ENCODE results near the gene RAI14. TPM values are rescaled to one million over a fixed set of nuclear protein-coding genes. Genes with fewer than 3 reads are reported as not detected.

Gene RAI14
- total and polyA plus RNA-seq, 2 donors from 2014 or later = 13.2 to 60.3 TPM

DNA sequence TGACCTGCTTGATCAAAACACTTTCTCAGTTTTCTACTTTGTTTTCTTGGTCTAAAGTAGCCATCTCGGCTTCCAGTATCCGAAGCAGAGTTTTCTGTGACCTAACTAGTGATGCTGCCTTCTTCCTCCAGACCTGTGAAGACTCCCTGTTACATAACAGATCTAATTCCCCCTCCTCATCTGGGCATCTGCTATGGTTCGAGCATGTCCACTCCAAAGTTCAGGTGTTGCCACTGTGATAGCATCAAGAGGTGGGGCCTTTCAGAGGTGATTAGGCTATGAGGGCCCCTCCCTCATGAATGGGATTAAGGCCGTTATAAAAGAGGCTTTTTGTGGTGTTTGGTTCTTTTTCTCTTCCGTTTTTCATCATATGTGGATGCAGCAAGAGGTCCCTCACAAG is 203.1 kb downstream of the RAI14 start:
- intact Hi-C loops (cut with DNase I) = no loop called here
- no peaks in the 10 kb centered on the region for H3K27me3 ChIP-seq (ENCODE audit: control insufficient read depth, insufficient read depth, low read length)
- no peaks in the 10 kb centered on the region for H3K36me3 ChIP-seq (ENCODE audit: control insufficient read depth in 2 of 3, insufficient read depth in 3 of 3, low read length in 3 of 3)
- DNase-seq (no peak), FAIRE-seq (no peak)
- TF ChIP-seq, protein P1, sequence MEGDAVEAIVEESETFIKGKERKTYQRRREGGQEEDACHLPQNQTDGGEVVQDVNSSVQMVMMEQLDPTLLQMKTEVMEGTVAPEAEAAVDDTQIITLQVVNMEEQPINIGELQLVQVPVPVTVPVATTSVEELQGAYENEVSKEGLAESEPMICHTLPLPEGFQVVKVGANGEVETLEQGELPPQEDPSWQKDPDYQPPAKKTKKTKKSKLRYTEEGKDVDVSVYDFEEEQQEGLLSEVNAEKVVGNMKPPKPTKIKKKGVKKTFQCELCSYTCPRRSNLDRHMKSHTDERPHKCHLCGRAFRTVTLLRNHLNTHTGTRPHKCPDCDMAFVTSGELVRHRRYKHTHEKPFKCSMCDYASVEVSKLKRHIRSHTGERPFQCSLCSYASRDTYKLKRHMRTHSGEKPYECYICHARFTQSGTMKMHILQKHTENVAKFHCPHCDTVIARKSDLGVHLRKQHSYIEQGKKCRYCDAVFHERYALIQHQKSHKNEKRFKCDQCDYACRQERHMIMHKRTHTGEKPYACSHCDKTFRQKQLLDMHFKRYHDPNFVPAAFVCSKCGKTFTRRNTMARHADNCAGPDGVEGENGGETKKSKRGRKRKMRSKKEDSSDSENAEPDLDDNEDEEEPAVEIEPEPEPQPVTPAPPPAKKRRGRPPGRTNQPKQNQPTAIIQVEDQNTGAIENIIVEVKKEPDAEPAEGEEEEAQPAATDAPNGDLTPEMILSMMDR (IDR thresholded peaks at IDR 0.05; ENCODE audit: borderline replicate concordance, extremely low read depth, insufficient read depth) = no peak
- no peak overlapping the region for H3K9ac ChIP-seq (ENCODE audit: low read length in 3 of 3)
- no peaks in the 10 kb centered on the region for H3K4me1 ChIP-seq (ENCODE audit: control insufficient read depth in 2 of 3, insufficient read depth in 2 of 3, low read depth in 1 of 3, low read length in 3 of 3)
- no peak overlapping the region for H3K4me3 ChIP-seq (ENCODE audit: low read length in 3 of 3)
- no peak overlapping the region for H3K27ac ChIP-seq (ENCODE audit: low read depth in 2 of 2, low read length in 2 of 2)
- no peaks in the 10 kb centered on the region for H3K9me3 ChIP-seq (ENCODE audit: control insufficient read depth in 2 of 3, insufficient read depth in 1 of 3, low read length in 3 of 3)

DNA sequence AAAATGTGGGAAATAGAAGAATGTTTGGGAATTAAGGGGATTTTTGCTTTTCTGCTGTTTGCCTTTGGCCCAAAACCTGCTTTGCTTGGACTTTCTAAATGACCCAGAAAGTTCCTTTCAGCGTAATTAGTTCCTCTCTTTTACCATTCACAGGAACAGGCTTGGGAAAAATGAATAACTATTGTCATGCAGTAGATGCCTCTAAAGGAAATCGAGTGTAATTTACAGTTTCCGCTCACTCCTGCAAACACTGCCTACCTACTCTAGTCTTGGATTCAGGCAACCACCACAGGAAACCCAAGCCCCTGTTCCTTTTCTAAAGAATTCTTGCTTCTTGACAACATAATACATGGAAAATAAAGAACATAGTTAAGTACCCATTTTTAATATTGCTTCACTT is 207.8 kb downstream of the RAI14 start:
- FAIRE-seq = no peak
- Histone ChIP-seq H3K4me1 (ENCODE audit: control insufficient read depth in 2 of 3, insufficient read depth in 2 of 3, low read depth in 1 of 3, low read length in 3 of 3) (no peaks in the 10 kb centered on the region), H3K9ac (ENCODE audit: low read length in 3 of 3) (no peak overlapping the region), H3K27ac (ENCODE audit: low read depth in 2 of 2, low read length in 2 of 2) (no peak overlapping the region), H3K36me3 (ENCODE audit: control insufficient read depth in 2 of 3, insufficient read depth in 3 of 3, low read length in 3 of 3) (no peaks in the 10 kb centered on the region), H3K4me3 (ENCODE audit: low read length in 3 of 3) (no peak overlapping the region), H3K27me3 (ENCODE audit: control insufficient read depth, insufficient read depth, low read length) (no peaks in the 10 kb centered on the region), H3K9me3 (ENCODE audit: control insufficient read depth in 2 of 3, insufficient read depth in 1 of 3, low read length in 3 of 3) (no peaks in the 10 kb centered on the region)
- intact Hi-C loops (cut with DNase I) = no loop called here
- TF ChIP-seq, protein P1 (IDR thresholded peaks at IDR 0.05; ENCODE audit: borderline replicate concordance, extremely low read depth, insufficient read depth) = no peak
- peak in 1 of 5 donors; percentile 39 for DNase-seq

DNA sequence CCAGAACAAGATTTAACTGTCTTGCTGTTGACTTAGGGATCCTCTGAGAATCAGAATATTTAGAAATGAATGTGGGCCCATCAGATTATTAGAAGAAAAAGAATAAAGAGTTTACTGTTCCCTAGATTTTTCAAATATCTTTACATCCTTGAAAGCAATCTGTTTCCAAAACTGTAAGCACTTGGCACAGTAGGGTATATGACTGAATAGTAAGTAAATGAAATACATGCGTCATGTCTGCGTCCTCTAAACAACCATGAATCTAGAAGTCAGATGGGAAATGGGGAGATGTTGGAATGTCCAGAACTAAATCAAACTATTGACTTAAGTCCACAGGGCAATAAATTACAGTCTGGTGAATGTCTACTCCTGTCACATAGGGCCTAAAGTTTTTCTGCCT is 209.0 kb downstream of the RAI14 start:
- DNase-seq (peak in 1 of 5 donors; percentile 40), FAIRE-seq (no peak)
- Histone ChIP-seq H3K27ac (ENCODE audit: low read depth in 2 of 2, low read length in 2 of 2) (no peak overlapping the region), H3K27me3 (ENCODE audit: control insufficient read depth, insufficient read depth, low read length) (no peaks in the 10 kb centered on the region), H3K9me3 (ENCODE audit: control insufficient read depth in 2 of 3, insufficient read depth in 1 of 3, low read length in 3 of 3) (no peaks in the 10 kb centered on the region), H3K36me3 (ENCODE audit: control insufficient read depth in 2 of 3, insufficient read depth in 3 of 3, low read length in 3 of 3) (no peaks in the 10 kb centered on the region), H3K4me1 (ENCODE audit: control insufficient read depth in 2 of 3, insufficient read depth in 2 of 3, low read depth in 1 of 3, low read length in 3 of 3) (no peaks in the 10 kb centered on the region), H3K9ac (ENCODE audit: low read length in 3 of 3) (no peak overlapping the region), H3K4me3 (ENCODE audit: low read length in 3 of 3) (no peak overlapping the region)
- intact Hi-C loops (cut with DNase I) = no loop called here
- TF ChIP-seq, protein P1 (IDR thresholded peaks at IDR 0.05; ENCODE audit: borderline replicate concordance, extremely low read depth, insufficient read depth) = no peak

DNA sequence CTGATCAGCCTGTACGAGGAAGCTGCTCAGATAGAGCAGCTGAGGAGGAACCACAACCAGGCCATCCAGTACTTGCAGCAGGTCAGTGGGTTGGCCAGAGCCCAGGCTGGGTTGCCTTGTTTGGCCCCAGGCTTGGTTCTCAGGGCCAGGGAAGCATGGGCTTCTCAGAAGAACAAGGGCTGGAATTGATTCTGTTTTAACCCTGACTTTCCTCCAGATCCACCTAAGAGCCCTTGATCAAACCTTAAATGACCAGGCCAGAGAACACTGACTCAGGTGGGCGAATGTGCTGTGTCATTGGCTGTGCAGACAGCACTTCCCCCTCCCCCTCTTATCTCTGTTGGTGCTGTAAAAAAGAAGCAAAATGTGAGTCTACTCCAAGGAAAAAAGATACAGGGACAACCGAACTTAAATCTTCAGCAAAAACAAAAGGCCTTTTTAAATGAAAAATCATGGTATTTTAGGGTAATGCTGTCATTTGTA is 210.9 kb downstream of the RAI14 start:
- H3K27me3 ChIP-seq (ENCODE audit: control insufficient read depth, insufficient read depth, low read length) = no peaks in the 10 kb centered on the region
- intact Hi-C loops (cut with DNase I) = no loop called here
- no peak overlapping the region for H3K4me3 ChIP-seq (ENCODE audit: low read length in 3 of 3)
- DNase-seq = no peak
- FAIRE-seq = no peak
- TF ChIP-seq, protein P1 (IDR thresholded peaks at IDR 0.05; ENCODE audit: borderline replicate concordance, extremely low read depth, insufficient read depth) = no peak
- H3K9ac ChIP-seq (ENCODE audit: low read length in 3 of 3) = no peak overlapping the region
- H3K9me3 ChIP-seq (ENCODE audit: control insufficient read depth in 2 of 3, insufficient read depth in 1 of 3, low read length in 3 of 3) = no peaks in the 10 kb centered on the region
- H3K4me1 ChIP-seq (ENCODE audit: control insufficient read depth in 2 of 3, insufficient read depth in 2 of 3, low read depth in 1 of 3, low read length in 3 of 3) = no peaks in the 10 kb centered on the region
- no peaks in the 10 kb centered on the region for H3K36me3 ChIP-seq (ENCODE audit: control insufficient read depth in 2 of 3, insufficient read depth in 3 of 3, low read length in 3 of 3)
- H3K27ac ChIP-seq (ENCODE audit: low read depth in 2 of 2, low read length in 2 of 2) = no peak overlapping the region

All from kidney (tissue), 14 donors.